Activated CD8-positive, alpha-beta memory T cell treated with anti-CD3 and anti-CD28 coated beads for 24 hours (primary cell): ENCODE measurements around the gene ABCC9.

ENCODE experiments used
- DNase-seq: peaks from one replicate; pipeline ENCODE4 v3.0.0-alpha.2; 2020

The ABCC9 gene

GRCh38 chr12:21865846-21866245 is 75.4 kb downstream of the ABCC9 start:
- DNase-seq, result no peak

GRCh38 chr12:21860534-21860933 is 80.7 kb downstream of the ABCC9 start:
- no peak for DNase-seq

GRCh38 chr12:21860128-21860527 is 81.1 kb downstream of the ABCC9 start:
- no peak for DNase-seq

GRCh38 chr12:21852251-21852650 is 89.0 kb downstream of the ABCC9 start:
- no peak for DNase-seq

- DNase-seq, result no peak
Observed at GRCh38 chr12:21851151-21851550, 90.1 kb downstream of the ABCC9 start.

- DNase-seq, result no peak
Observed at GRCh38 chr12:21850419-21850818, 90.8 kb downstream of the ABCC9 start.

- no peak for DNase-seq
Observed at GRCh38 chr12:21849878-21850277, 91.3 kb downstream of the ABCC9 start.

GRCh38 chr12:21848192-21848591 is 93.0 kb downstream of the ABCC9 start:
- DNase-seq, result no peak

- DNase-seq, result no peak
Observed at GRCh38 chr12:21843795-21844194, 97.4 kb downstream of the ABCC9 start.

- no peak for DNase-seq
Observed at GRCh38 chr12:21839776-21840175, 101.5 kb downstream of the ABCC9 start.

GRCh38 chr12:21837847-21838246 is 103.4 kb downstream of the ABCC9 start:
- DNase-seq, result no peak

- no peak for DNase-seq
Observed at GRCh38 chr12:21831791-21832344, 109.4 kb downstream of the ABCC9 start.

- no peak for DNase-seq
Observed at GRCh38 chr12:21828779-21829178, 112.4 kb downstream of the ABCC9 start.

GRCh38 chr12:21828136-21828775 is 113.0 kb downstream of the ABCC9 start:
- DNase-seq, result no peak

- DNase-seq, result no peak
Observed at GRCh38 chr12:21827083-21827482, 114.1 kb downstream of the ABCC9 start.

GRCh38 chr12:21826618-21826910 is 114.7 kb downstream of the ABCC9 start:
- DNase-seq, result no peak

GRCh38 chr12:21825886-21826617 is 115.2 kb downstream of the ABCC9 start:
- no peak for DNase-seq

- no peak for DNase-seq
Observed at GRCh38 chr12:21823581-21823980, 117.6 kb downstream of the ABCC9 start.

- no peak for DNase-seq
Observed at GRCh38 chr12:21819678-21820077, 121.5 kb downstream of the ABCC9 start.

GRCh38 chr12:21819236-21819635 is 122.0 kb downstream of the ABCC9 start:
- no peak for DNase-seq

- no peak for DNase-seq
Observed at GRCh38 chr12:21818627-21819026, 122.6 kb downstream of the ABCC9 start.

- no peak for DNase-seq
Observed at GRCh38 chr12:21815306-21816062, 125.7 kb downstream of the ABCC9 start.

GRCh38 chr12:21814814-21815213 is 126.4 kb downstream of the ABCC9 start:
- DNase-seq, result no peak

GRCh38 chr12:21814327-21814726 is 126.9 kb downstream of the ABCC9 start:
- no peak for DNase-seq
